Measurements from ENCODE around the gene HEY2. TPM values are rescaled to one million over a fixed set of nuclear protein-coding genes. Genes with fewer than 3 reads are reported as not detected.

Gene HEY2
- total RNA-seq, 2 donors from 2014 or later, result 1.0 to 5.3 TPM

GRCh38 chr6:125810445-125810844 is 61.0 kb downstream of the HEY2 start:
- no peak overlapping the region for H3K4me3 ChIP-seq
- intact Hi-C loops (cut with DNase I), result no loop called here
- DNase-seq (ENCODE audit: low spot score), result no peak
- no peaks in the 10 kb centered on the region for H3K27me3 ChIP-seq (replicated peaks; ENCODE audit: insufficient read depth)
- no peak overlapping the region for H3K27ac ChIP-seq
- no peaks in the 10 kb centered on the region for H3K4me1 ChIP-seq (replicated peaks)
- H3K36me3 ChIP-seq, result no peaks in the 10 kb centered on the region
- no peaks in the 10 kb centered on the region for H3K9me3 ChIP-seq
- TF ChIP-seq POLR2AphosphoS5 (IDR thresholded peaks at IDR 0.05) (no peak), POLR2A (IDR thresholded peaks at IDR 0.05) (no peak), CTCF (IDR thresholded peaks at IDR 0.05) (no peak)
- WGBS, result 79% methylated on average over 1 of the region's 1 CpG

Other genes with a start within 250 kb of the HEY2 start
- 10 to 100 TPM; 15.5 to 15.6 TPM for gene NCOA7, start 41.3 kb downstream of the HEY2 start, total RNA-seq
- 10 to 100 TPM; 29.5 to 40.9 TPM for gene HINT3, start 207.1 kb downstream of the HEY2 start, total RNA-seq
- 10 to 100 TPM; 28.3 to 35.0 TPM for gene TRMT11, start 236.9 kb downstream of the HEY2 start, total RNA-seq

Data from prostate gland (tissue), 2 donors.